Neutrophil (primary cell): ENCODE data around the gene MIA.

Experiments
- H3K27ac ChIP-seq: fragments of 200-600 bp; sonication (generic); 2 replicates; pipeline ENCODE4 v1.5.1; 2016; ENCODE audit warnings: mild to moderate bottlenecking, moderate library complexity
- H3K27me3 ChIP-seq: fragments of 200-600 bp; sonication (generic); 2 replicates; pipeline ENCODE4 v1.6.0; 2016; ENCODE audit warnings: mild to moderate bottlenecking
- H3K36me3 ChIP-seq: fragments of 200-600 bp; sonication (generic); 2 replicates; pipeline ENCODE4 v1.5.1; 2017
- H3K4me1 ChIP-seq, 2 experiments: fragments of 200-600 bp in 1 of 2; sonication (generic) in 1 of 2; 1 replicate in 1 of 2; 2 replicates in 1 of 2; pipeline versions ENCODE4 v1.5.1 to v1.6.1; 2013 to 2016; ENCODE audit warnings: low read depth in 1 of 2, low read length in 1 of 2, mild to moderate bottlenecking in 1 of 2, moderate library complexity in 1 of 2; ENCODE audit not compliant: control insufficient read depth in 1 of 2, insufficient read depth in 1 of 2
- H3K4me3 ChIP-seq, 2 experiments: fragments of 200-600 bp in 1 of 2; sonication (generic) in 1 of 2; 1 replicate in 1 of 2; 2 replicates in 1 of 2; pipeline ENCODE4 v1.5.1; 2013 to 2016; ENCODE audit warnings: low read depth in 1 of 2, low read length in 1 of 2, mild to moderate bottlenecking in 1 of 2, moderate library complexity in 1 of 2
- H3K9me3 ChIP-seq: fragments of 200-600 bp; sonication (generic); 2 replicates; pipeline ENCODE4 v1.5.1; 2016
- CTCF ChIP-seq: fragments of 200-600 bp; sonication (generic); IDR thresholded peaks from 2 replicates; pipeline ENCODE4 v1.5.1; 2016; ENCODE audit warnings: antibody characterized with exemption

Gene MIA

GRCh38 chr19:40804783-40805242 lies 29.5 kb downstream of the MIA start:
- Histone ChIP-seq H3K36me3 (peaks cover 88% of the 10 kb centered on the region), H3K27ac (peak overlapping the region; percentile 96), H3K27me3 (no peaks in the 10 kb centered on the region), H3K4me3 (no peak overlapping the region), H3K4me1 (peaks cover 75 to 85% of the 10 kb centered on the region in 2 experiments), H3K9me3 (no peaks in the 10 kb centered on the region)
- no peak for TF ChIP-seq CTCF

GRCh38 chr19:40805258-40805868 lies 30.0 kb downstream of the MIA start:
- Histone ChIP-seq H3K36me3 (peaks cover 87% of the 10 kb centered on the region), H3K4me1 (peaks cover 76 to 85% of the 10 kb centered on the region in 2 experiments), H3K27ac (peak overlapping the region; percentile 96), H3K9me3 (no peaks in the 10 kb centered on the region), H3K4me3 (no peak overlapping the region), H3K27me3 (no peaks in the 10 kb centered on the region)
- no peak for TF ChIP-seq CTCF

- peaks cover 2% of the 10 kb centered on the region for H3K27me3 ChIP-seq
- H3K4me3 ChIP-seq = no peak overlapping the region
- H3K27ac ChIP-seq = peak overlapping the region; percentile 96
- TF ChIP-seq CTCF = peak; percentile 69
- no peaks in the 10 kb centered on the region for H3K9me3 ChIP-seq
- H3K4me1 ChIP-seq = peaks cover 74 to 78% of the 10 kb centered on the region in 2 experiments
- peaks cover 76% of the 10 kb centered on the region for H3K36me3 ChIP-seq
These were observed 31.3 kb downstream of the MIA start for GRCh38 chr19:40806423-40807146.

- Histone ChIP-seq H3K36me3 (peaks cover 71% of the 10 kb centered on the region), H3K9me3 (no peaks in the 10 kb centered on the region), H3K4me1 (peaks cover 74 to 76% of the 10 kb centered on the region in 2 experiments), H3K27ac (peak overlapping the region; percentile 96), H3K4me3 (no peak overlapping the region), H3K27me3 (peaks cover 10% of the 10 kb centered on the region)
- peak; percentile 22 for TF ChIP-seq CTCF
These were observed 32.1 kb downstream of the MIA start for GRCh38 chr19:40807147-40808020.

- Histone ChIP-seq H3K9me3 (no peaks in the 10 kb centered on the region), H3K27ac (peak overlapping the region; percentile 96), H3K4me3 (no peak overlapping the region), H3K4me1 (peaks cover 68 to 70% of the 10 kb centered on the region in 2 experiments), H3K36me3 (peaks cover 68% of the 10 kb centered on the region), H3K27me3 (peaks cover 16% of the 10 kb centered on the region)
- TF ChIP-seq CTCF = no peak
These were observed 32.7 kb downstream of the MIA start for GRCh38 chr19:40808021-40808325.
